Heart left ventricle (tissue), 16 donors: ENCODE data around the gene CSTF3. TPM values are rescaled to one million over a fixed set of nuclear protein-coding genes. Genes with fewer than 3 reads are reported as not detected.
A peak's percentile ranks its signal among the peaks of the same experiment; 100 is the strongest.

Source experiments
- ATAC-seq, 4 donors: fragments of 200-7000 bp; cut with Tn5 transposase; one replicate each; pipeline ENCODE4 v1.9.1; 2020 to 2022; ENCODE audit warnings: moderate library complexity in 4 of 4, mild to moderate bottlenecking in 3 of 4, moderate number of reproducible peaks in 1 of 4
- DNase-seq, 5 donors: peaks; one replicate each; pipeline ENCODE4 v3.0.0-alpha.2; 2020
- H3K27ac ChIP-seq, 12 donors: fragments of 200-600 bp; sonication (generic) in 4 of 12; one replicate each; pipeline versions ENCODE4 v1.5.0 to v1.8.0; 2016 to 2022; ENCODE audit warnings: mild to moderate bottlenecking in 2 of 12
- H3K27me3 ChIP-seq, 9 donors: fragments of 200-600 bp; sonication (generic) in 2 of 9; one replicate each; pipeline versions ENCODE4 v1.5.1 to v1.8.0; 2016 to 2022; ENCODE audit warnings: mild to moderate bottlenecking in 3 of 9
- H3K36me3 ChIP-seq, 9 donors: fragments of 200-600 bp; sonication (generic) in 2 of 9; one replicate each; pipeline versions ENCODE4 v1.5.0 to v1.8.0; 2018 to 2022; ENCODE audit warnings: mild to moderate bottlenecking in 2 of 9
- H3K4me1 ChIP-seq, 12 donors: fragments of 200-600 bp; sonication (generic) in 4 of 12; one replicate each; pipeline versions ENCODE4 v1.5.0 to v1.8.0; 2016 to 2022; ENCODE audit warnings: mild to moderate bottlenecking in 3 of 12
- H3K4me3 ChIP-seq, 12 donors: fragments of 200-600 bp; sonication (generic) in 4 of 12; one replicate each; pipeline versions ENCODE4 v1.5.0 to v1.8.0; 2017 to 2022; ENCODE audit warnings: mild to moderate bottlenecking in 9 of 12, moderate library complexity in 4 of 12
- H3K9me3 ChIP-seq, 12 donors: fragments of 200-600 bp; sonication (generic) in 4 of 12; one replicate each; pipeline versions ENCODE4 v1.5.0 to v1.8.0; 2016 to 2022; ENCODE audit warnings: mild to moderate bottlenecking in 1 of 12
- CTCF ChIP-seq, 12 donors: fragments of 200-600 bp; sonication (generic) in 4 of 12; IDR thresholded peaks; one replicate each; pipeline versions ENCODE4 v1.5.0 to v1.8.0; 2018 to 2022; ENCODE audit warnings: antibody characterized with exemption in 12 of 12, mild to moderate bottlenecking in 5 of 12
- POLR2A ChIP-seq, 2 donors: fragments of 450-650 bp; IDR thresholded peaks; one replicate each; pipeline ENCODE4 v1.6.1; 2017; ENCODE audit warnings: antibody characterized with exemption in 2 of 2, mild to moderate bottlenecking in 2 of 2, moderate library complexity in 2 of 2
- WGBS, 4 donors: extraction: QIAGEN DNeasy Blood & Tissue Kit in 2 of 4; methylation state at CpG; one replicate each; pipeline versions ENCODE4 v1.1.5 to v1.1.7; 2013 to 2018; 5-methylcytosine and 5-hydroxymethylcytosine counted together
- intact Hi-C, 10 donors: fragments of 100-400 bp; cut with DNase I; formaldehyde crosslinking; loops; one replicate each; pipeline versions ENCODE4 v1.11.1 to v1.14.2; 2022
- polyA plus RNA-seq, 2 donors: library from polyadenylated mRNA; stranded (reverse); fragments of 200-250 nt; gene quantifications; one replicate each; pipeline ENCODE4 v1.2.3, GENCODE V29; 2013
- total RNA-seq, 9 donors: library from RNA; depleted of rRNA in 2 of 9; stranded (reverse); fragments of >200 nt in 2 of 9; fragmentation: NEBNext Ultra II Directional in 3 of 9; extraction: Animal tissue kit (Norgen Biotek cat#: 25700) in 3 of 9; gene quantifications; one replicate each; pipeline versions ENCODE4 v1.1.0 to v1.2.4, GENCODE V29; 2016 to 2023
- donor health status: ischemic (EF 13 %, LVEDD 7.1; RV severe dilation, severe dysfunction).
- donor health status: healthy with polysubstance abuse.
- donor health status: DM: no; HTN: yes; CAD: no.
- donor health status: DM: no; HTN: no; CAD: no.
- donor health status: ischemic (EF 25% LVEDD 6.9; RV normal size, moderate dysfunction).
- donor health status: ischemic (EF 25% LVEDD 5.7; RV mildly dilated, moderate dysfunction).
- donor health status: healthy.
- donor health status: DM: yes; HTN: yes; CAD: no.
- donor health status: ischemic (EF 35%, LVEDD 5.7; RV mildly dilated, moderate dysfunction).
- donor health status: nonischemic (EF 11% LVEDD 7.7; RV severe dilation, severe dysfunction).
- donor health status: DM: yes; HTN: yes; CAD: no.
- donor health status: PGD.
- donor health status: ischemic (EF 29% LVEDD 5.4; RV normal size, mild dysfunction).
- donor health status: nonischemic (EF 23%, LVEDD 6.1; RV moderate dilation, normal function).

CSTF3 gene
- total and polyA plus RNA-seq, 11 donors: 5.9 to 23.6 (median 13.2) TPM

- H3K4me1 ChIP-seq: peaks cover 0 to 28% (median 2%) of the 10 kb centered on the region in 12 donors
- H3K4me3 ChIP-seq: no peak overlapping the region
- H3K27me3 ChIP-seq: no peaks in the 10 kb centered on the region
- TF ChIP-seq CTCF (IDR thresholded peaks at IDR 0.05): no peak
- no peak for TF ChIP-seq POLR2A (IDR thresholded peaks at IDR 0.05)
- intact Hi-C loops: loop anchor here in 8 of 10 donors (2.0 to 10.0 kb wide), 6 partner anchors 102 to 259 kb away; no protein-coding TSS in a partner anchor
- peaks cover 0 to 83% (median 69%) of the 10 kb centered on the region in 9 donors for H3K36me3 ChIP-seq
- H3K27ac ChIP-seq: peak overlapping the region in 7 of 12 donors; percentile 0 to 77 (median 14)
- no peak for DNase-seq
- 47 to 60% (median 54%) methylated on average over 11 of the region's 11 CpGs for WGBS, 4 donors
- H3K9me3 ChIP-seq: no peaks in the 10 kb centered on the region
- ATAC-seq: peak in 3 of 4 donors; percentile 16 to 40 (median 37)
Measured at GRCh38 chr11:33064033-33064825, 97.1 kb downstream of the CSTF3 start.

DNA sequence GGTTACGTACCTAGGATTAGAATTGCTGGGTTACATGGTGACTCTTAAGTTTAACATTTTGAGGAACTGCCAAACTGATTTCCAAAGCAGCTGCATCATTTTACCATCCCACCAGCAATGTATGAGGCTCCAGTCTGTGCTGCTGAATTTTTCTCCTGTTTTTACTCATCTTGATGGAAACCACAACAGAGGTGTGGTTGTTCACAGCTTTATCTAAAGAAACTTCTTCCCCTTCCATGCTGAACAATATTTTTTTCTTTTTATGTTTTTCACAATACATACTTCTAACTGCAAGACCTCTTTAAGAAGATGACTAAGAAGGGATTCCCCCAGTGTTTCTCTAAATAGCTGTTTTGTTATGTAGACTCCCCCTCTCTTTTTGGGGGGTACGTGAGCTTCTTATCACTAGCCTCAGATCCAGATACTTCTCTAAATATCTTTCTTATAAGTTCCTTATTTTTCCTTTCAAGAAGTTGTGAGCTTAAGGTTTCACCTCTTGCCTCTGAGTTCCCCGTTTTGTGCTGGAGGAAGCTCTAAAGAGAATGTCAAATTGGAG is 97.9 kb downstream of the CSTF3 start:
- peak overlapping the region in 4 of 12 donors; percentile 10 to 77 (median 45) for H3K27ac ChIP-seq
- peaks cover 0 to 28% (median 2%) of the 10 kb centered on the region in 12 donors for H3K4me1 ChIP-seq
- no peak for TF ChIP-seq CTCF (IDR thresholded peaks at IDR 0.05)
- TF ChIP-seq POLR2A (IDR thresholded peaks at IDR 0.05): no peak
- H3K27me3 ChIP-seq: no peaks in the 10 kb centered on the region
- H3K36me3 ChIP-seq: peaks cover 0 to 83% (median 69%) of the 10 kb centered on the region in 9 donors
- no peaks in the 10 kb centered on the region for H3K9me3 ChIP-seq
- 55 to 70% (median 66%) methylated on average over 3 of the region's 3 CpGs for WGBS, 4 donors
- intact Hi-C loops: loop anchor here in 4 of 10 donors (5.0 to 10.0 kb wide), 4 partner anchors 101 to 259 kb away; no protein-coding TSS in a partner anchor
- no peak overlapping the region for H3K4me3 ChIP-seq
- DNase-seq (no peak), ATAC-seq (no peak)

GRCh38 chr11:33062137-33062536 is 99.1 kb downstream of the CSTF3 start:
- 68 to 77% (median 74%) methylated on average over 5 of the region's 5 CpGs for WGBS, 4 donors
- Histone ChIP-seq H3K4me1 (peaks cover 0 to 28% (median 2%) of the 10 kb centered on the region in 12 donors), H3K9me3 (no peaks in the 10 kb centered on the region), H3K27me3 (no peaks in the 10 kb centered on the region), H3K36me3 (peaks cover 0 to 83% (median 70%) of the 10 kb centered on the region in 9 donors), H3K27ac (peak overlapping the region in 1 of 12 donors; percentile 69), H3K4me3 (no peak overlapping the region)
- TF ChIP-seq CTCF (IDR thresholded peaks at IDR 0.05): no peak
- TF ChIP-seq POLR2A (IDR thresholded peaks at IDR 0.05): no peak
- DNase-seq (no peak), ATAC-seq (no peak)
- intact Hi-C loops: loop anchor here in 4 of 10 donors (5.0 to 10.0 kb wide), 4 partner anchors 100 to 257 kb away; no protein-coding TSS in a partner anchor

DNA sequence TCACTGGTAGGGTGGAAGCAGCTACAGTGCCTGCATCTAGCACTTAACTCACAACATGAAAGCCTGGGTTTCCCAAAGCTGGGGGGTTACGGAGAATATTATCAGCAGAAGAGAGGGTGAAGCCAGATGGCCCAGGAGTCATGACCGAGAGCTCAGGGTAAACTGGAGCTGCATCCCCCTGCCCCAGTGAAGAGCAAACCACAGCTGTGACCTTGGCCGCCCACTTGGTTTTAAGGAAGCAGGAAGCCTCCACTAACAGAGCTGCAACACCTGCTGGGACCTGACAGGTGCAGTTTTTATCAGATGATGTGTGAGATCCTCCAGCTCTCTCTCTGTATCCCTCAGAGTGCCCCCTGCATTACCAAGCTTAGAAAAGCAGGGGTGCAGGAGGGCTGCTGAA is 101.0 kb downstream of the CSTF3 start:
- intact Hi-C loops: loop anchor here in 4 of 10 donors (5.0 to 10.0 kb wide), 4 partner anchors 98 to 255 kb away; no protein-coding TSS in a partner anchor
- Histone ChIP-seq H3K36me3 (peaks cover 0 to 77% (median 68%) of the 10 kb centered on the region in 9 donors), H3K27me3 (no peaks in the 10 kb centered on the region)

More for the DNA sequence above, 101.0 kb downstream of the CSTF3 start:
- peak overlapping the region in 1 of 12 donors; percentile 5 for H3K27ac ChIP-seq
- no peak overlapping the region for H3K4me3 ChIP-seq
- H3K4me1 ChIP-seq: peaks cover 0 to 27% (median 2%) of the 10 kb centered on the region in 12 donors
- DNase-seq (no peak), ATAC-seq (no peak)
- WGBS, 4 donors: 89 to 100% (median 95%) methylated on average over 3 of the region's 3 CpGs
- no peak for TF ChIP-seq POLR2A (IDR thresholded peaks at IDR 0.05)
- no peak for TF ChIP-seq CTCF (IDR thresholded peaks at IDR 0.05)
- H3K9me3 ChIP-seq: no peaks in the 10 kb centered on the region
